ENCODE measurements around the gene PSMB8. TPM values are rescaled to one million over a fixed set of nuclear protein-coding genes. Genes with fewer than 3 reads are reported as not detected.

Gene PSMB8
- total and polyA plus RNA-seq, 5 donors from 2014 or later = 185 to 803 (median 469) TPM

DNA sequence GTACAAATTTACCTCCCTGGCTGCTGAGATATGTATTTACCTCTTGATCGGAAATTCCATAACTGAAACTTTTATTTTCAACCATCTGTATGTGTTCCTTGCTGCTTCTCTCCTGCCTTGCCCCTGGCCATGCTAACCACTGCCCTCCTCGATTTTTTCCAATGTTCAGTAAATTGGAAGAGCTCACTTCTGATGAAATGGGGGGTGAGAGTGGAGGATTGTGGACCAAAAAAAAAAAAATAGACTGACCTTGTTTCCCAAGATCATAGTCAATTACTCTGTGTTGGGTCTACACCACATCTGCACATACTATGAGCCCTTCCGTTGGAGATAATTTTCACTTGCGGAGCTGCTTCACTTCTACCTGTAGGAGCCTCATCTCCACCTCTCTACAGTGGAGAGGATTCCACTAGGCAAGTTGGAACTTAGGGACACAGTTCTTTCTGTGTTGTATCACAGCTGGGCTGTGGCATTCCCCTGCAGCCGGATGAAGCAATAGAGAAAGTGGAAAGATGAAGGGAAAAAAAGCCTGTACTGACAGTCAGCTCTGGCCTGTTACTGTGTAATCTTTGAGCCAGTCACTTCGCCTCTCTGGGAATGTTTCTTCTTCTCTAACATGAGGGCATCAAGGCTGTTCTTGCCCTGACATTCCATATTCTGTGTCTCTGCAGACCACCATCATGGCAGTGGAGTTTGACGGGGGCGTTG lies 11.8 kb upstream of the PSMB8 start:
- no peaks in the 10 kb centered on the region for H3K27me3 ChIP-seq (ENCODE audit: control insufficient read depth, insufficient read depth, low read length)
- H3K9me3 ChIP-seq (ENCODE audit: control insufficient read depth in 2 of 2, low read length in 2 of 2) = no peaks in the 10 kb centered on the region
- Mint-ChIP-seq H3K27me3 (peaks cover 5% of the 10 kb centered on the region), H3K27ac (peak overlapping the region; percentile 86 to 100 (median 100)), H3K4me3 (peak overlapping the region; percentile 95 to 100 (median 97)), H3K4me1 (peaks cover 12 to 78% (median 50%) of the 10 kb centered on the region in 4 donors), H3K9me3 (no peaks in the 10 kb centered on the region), H3K36me3 (peaks cover 49% of the 10 kb centered on the region)
- peaks cover 48% of the 10 kb centered on the region for H3K36me3 ChIP-seq (ENCODE audit: control insufficient read depth, insufficient read depth, low read length)
- ATAC-seq (ENCODE audit: low read depth in 2 of 2) (no peak), DNase-seq (no peak)
- peaks cover 64% of the 10 kb centered on the region for H3K4me1 ChIP-seq (ENCODE audit: control insufficient read depth, insufficient read depth, low read length, poor library complexity, severe bottlenecking)
- H3K27ac ChIP-seq (ENCODE audit: insufficient read depth, low read length, poor library complexity, severe bottlenecking) = peak overlapping the region; percentile 98
- H3K4me3 ChIP-seq (ENCODE audit: low read depth, low read length) = peak overlapping the region; percentile 99

DNA sequence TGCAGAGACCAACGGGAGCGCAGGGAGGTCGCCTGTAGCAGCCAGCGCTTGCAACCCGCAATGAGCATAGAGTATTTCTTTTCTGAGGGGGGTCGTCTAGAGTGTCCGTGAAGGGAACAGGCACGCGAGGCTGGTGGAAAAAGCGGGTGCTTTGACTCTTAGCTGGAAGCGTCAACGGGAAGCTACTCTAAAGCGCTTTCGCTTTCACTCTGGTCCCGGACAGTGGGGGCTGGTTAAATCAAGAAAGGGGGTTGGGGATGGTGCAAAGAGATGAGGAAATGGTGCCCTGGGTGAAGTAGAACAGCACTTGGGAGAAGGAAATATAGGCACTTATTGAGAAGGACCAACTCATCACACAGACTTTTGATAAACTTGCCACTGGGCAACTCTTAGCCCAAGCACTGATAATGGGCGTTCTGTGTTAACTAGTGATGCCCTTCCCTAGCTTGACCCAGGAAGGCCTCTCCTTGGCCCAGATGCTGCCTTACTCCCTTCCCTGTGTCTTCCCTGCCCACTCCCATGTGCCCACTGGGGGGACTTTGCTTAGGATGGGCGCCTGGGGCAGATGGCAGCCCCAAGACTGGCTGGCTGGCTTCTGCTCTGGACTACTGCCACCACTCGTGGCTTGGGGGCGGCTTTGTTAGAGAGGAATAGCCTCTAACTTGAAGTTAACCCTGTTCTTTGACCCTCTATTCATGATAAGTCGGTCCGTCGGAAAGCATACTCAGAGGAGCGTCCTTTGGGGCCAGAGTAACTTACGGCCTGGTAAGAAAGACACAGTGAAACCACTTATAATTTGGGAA lies 10.7 kb upstream of the PSMB8 start:
- Histone ChIP-seq H3K4me1 (ENCODE audit: control insufficient read depth, insufficient read depth, low read length, poor library complexity, severe bottlenecking) (peaks cover 75% of the 10 kb centered on the region), H3K36me3 (ENCODE audit: control insufficient read depth, insufficient read depth, low read length) (peaks cover 48% of the 10 kb centered on the region), H3K27ac (ENCODE audit: insufficient read depth, low read length, poor library complexity, severe bottlenecking) (peak overlapping the region; percentile 98), H3K27me3 (ENCODE audit: control insufficient read depth, insufficient read depth, low read length) (no peaks in the 10 kb centered on the region), H3K4me3 (ENCODE audit: low read depth, low read length) (peak overlapping the region; percentile 99), H3K9me3 (ENCODE audit: control insufficient read depth in 2 of 2, low read length in 2 of 2) (no peaks in the 10 kb centered on the region)
- H3K4me1 Mint-ChIP-seq = peaks cover 10 to 84% (median 52%) of the 10 kb centered on the region in 4 donors
- H3K27ac Mint-ChIP-seq = peak overlapping the region; percentile 98 to 100 (median 100)
- ATAC-seq (ENCODE audit: low read depth in 2 of 2) (peak; percentile 13 to 30), DNase-seq (peak in 2 of 3 donors; percentile 48 to 83)
- H3K9me3 Mint-ChIP-seq = no peaks in the 10 kb centered on the region
- H3K36me3 Mint-ChIP-seq = peaks cover 54% of the 10 kb centered on the region
- H3K27me3 Mint-ChIP-seq = peaks cover 5% of the 10 kb centered on the region
- H3K4me3 Mint-ChIP-seq = peak overlapping the region; percentile 95 to 100 (median 97)

DNA sequence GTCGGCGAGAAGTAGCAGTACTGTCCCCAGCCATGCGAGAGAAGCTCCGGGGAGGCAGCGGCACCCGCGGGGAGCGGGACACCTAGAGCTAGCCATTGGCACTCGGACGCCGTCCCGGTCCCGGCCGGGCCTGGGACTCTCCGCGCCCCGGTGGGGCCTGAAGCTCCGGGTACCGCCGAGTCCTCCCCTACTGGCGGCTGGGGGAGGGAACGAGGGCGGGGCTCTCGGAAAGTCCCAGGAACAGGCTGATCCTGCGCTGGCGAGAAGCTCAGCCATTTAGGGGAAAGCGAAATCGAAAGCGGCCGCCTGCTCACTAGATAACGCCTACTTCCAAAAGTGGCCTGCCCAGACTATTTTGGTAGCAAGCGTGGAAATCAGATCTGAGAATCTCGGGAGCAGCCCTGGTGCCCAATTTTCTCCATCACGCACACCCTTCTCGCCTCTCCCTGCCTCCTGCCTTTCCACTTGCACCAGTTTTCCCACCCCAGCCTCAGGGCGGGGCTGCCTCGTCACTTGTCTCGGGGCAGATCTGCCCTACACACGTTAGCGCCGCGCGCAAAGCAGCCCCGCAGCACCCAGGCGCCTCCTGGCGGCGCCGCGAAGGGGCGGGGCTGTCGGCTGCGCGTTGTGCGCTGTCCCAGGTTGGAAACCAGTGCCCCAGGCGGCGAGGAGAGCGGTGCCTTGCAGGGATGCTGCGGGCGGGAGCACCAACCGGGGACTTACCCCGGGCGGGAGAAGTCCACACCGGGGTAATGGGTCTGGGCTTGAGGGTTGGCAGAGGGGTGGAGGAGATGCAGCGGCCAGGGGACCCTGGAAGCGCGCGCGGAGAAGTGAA lies 9.9 kb upstream of the PSMB8 start, which contains the start of the genes PSMB9 and TAP1:
Gene PSMB9 (plus strand): TSS at position 652 of the 835 bp plus-strand sequence. CDS start 38 bp downstream, at position 690.
Gene TAP1 (minus strand): TSS at position 164 of the 835 bp plus-strand sequence. CDS start 68 bp downstream, at position 96.
- peak within 1 kb of the TSS; percentile 98 for H3K27ac ChIP-seq (ENCODE audit: insufficient read depth, low read length, poor library complexity, severe bottlenecking)
- peak; percentile 84 to 88 for ATAC-seq (ENCODE audit: low read depth in 2 of 2)
- peak within 1 kb of the TSS; percentile 99 for H3K4me3 ChIP-seq (ENCODE audit: low read depth, low read length)
- DNase-seq = peak; percentile 93 to 97 (median 94)
- Mint-ChIP-seq H3K36me3 (peaks cover 54% of the 10 kb centered on the region), H3K4me1 (peaks cover 7 to 82% (median 51%) of the 10 kb centered on the region in 4 donors), H3K27ac (peak within 1 kb of the TSS; percentile 98 to 100 (median 100)), H3K27me3 (peaks cover 5% of the 10 kb centered on the region), H3K9me3 (no peaks in the 10 kb centered on the region), H3K4me3 (peak within 1 kb of the TSS; percentile 95 to 100 (median 97))
- no peaks in the 10 kb centered on the region for H3K9me3 ChIP-seq (ENCODE audit: control insufficient read depth in 2 of 2, low read length in 2 of 2)
- no peaks in the 10 kb centered on the region for H3K27me3 ChIP-seq (ENCODE audit: control insufficient read depth, insufficient read depth, low read length)
- peaks cover 46% of the 10 kb centered on the region for H3K36me3 ChIP-seq (ENCODE audit: control insufficient read depth, insufficient read depth, low read length)
- H3K4me1 ChIP-seq (ENCODE audit: control insufficient read depth, insufficient read depth, low read length, poor library complexity, severe bottlenecking) = peaks cover 77% of the 10 kb centered on the region

DNA sequence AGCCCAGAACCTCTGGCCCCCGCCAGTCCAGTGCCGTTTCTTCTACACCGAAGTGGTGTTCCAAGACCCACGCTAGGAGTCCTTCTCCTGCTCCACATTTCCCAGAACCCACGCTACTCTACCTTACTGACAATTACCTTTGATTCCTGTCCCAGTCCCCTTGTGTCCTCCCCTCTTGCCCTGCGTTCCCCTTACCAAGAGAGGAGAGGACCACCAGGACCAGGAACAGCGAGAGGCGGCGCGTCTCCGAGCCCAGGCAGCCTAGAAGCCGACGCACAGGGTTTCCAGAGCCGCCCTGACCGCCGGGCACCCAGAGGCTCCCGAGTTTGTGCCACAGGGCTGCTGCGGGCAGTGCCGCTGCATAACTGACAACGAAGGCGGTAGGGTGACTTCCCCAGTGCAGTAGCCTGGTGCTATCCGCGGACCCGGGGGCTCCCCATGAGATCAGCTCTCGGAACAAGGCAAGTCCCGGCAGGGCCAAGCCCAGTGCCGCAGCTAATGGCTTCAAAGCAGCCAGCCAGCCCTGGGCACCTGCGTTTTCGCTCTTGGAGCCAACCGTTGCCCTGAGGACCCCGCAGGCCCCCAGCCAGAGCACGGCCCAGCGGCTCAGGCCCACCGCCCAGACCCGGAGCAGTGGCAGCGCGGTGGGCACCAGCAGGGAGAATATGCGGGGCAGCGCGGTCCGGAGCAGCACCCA lies 9.1 kb upstream of the PSMB8 start:
- Histone ChIP-seq H3K9me3 (ENCODE audit: control insufficient read depth in 2 of 2, low read length in 2 of 2) (no peaks in the 10 kb centered on the region), H3K27me3 (ENCODE audit: control insufficient read depth, insufficient read depth, low read length) (no peaks in the 10 kb centered on the region), H3K27ac (ENCODE audit: insufficient read depth, low read length, poor library complexity, severe bottlenecking) (peak overlapping the region; percentile 98), H3K4me3 (ENCODE audit: low read depth, low read length) (peak overlapping the region; percentile 99), H3K4me1 (ENCODE audit: control insufficient read depth, insufficient read depth, low read length, poor library complexity, severe bottlenecking) (peaks cover 80% of the 10 kb centered on the region), H3K36me3 (ENCODE audit: control insufficient read depth, insufficient read depth, low read length) (peaks cover 46% of the 10 kb centered on the region)
- Mint-ChIP-seq H3K4me1 (peaks cover 15 to 82% (median 52%) of the 10 kb centered on the region in 4 donors), H3K4me3 (peak overlapping the region; percentile 95 to 100 (median 97)), H3K36me3 (peaks cover 56% of the 10 kb centered on the region), H3K27ac (peak overlapping the region; percentile 98 to 100 (median 100)), H3K9me3 (no peaks in the 10 kb centered on the region), H3K27me3 (peaks cover 5% of the 10 kb centered on the region)
- peak; percentile 45 to 50 (median 49) for DNase-seq
- peak; percentile 13 to 21 for ATAC-seq (ENCODE audit: low read depth in 2 of 2)

DNA sequence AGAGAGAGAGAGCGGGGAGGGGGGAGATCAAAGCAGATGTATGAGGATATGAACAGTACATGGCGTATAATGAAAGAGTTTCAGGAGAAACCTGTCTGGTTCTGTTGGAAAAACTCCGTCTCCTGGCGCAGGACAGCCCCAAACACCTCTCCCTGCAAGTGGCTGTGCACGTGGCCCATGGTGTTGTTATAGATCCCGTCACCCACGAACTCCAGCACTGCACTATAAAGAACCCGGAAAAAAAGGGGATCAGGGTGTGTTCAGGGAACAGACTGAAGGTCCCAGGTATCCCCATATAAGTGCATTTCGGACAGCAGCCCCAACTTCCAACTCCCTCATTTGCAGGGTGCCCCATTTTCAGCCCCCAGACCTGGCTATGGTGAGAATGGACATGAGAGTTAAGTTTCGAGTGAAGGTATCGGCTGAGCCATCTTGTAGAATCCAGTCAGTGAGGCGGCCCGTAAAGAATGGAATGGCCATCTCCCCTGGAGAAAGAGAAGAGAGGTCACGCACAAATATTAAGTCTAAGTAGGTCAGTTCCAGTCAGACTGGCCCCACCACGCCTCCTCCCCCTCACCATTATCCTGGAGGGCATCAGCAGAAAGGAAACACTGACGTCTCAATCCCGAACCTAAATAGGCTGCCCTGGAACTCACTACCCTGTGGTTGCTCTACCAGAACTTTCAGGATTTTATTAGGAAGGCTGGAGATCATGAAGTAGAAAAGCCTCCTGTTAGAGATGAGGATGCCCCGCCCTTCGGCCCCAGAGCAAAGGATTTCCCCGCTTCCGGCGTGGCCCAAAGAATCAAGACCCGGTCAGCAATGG lies 8.4 kb upstream of the PSMB8 start:
- Mint-ChIP-seq H3K27me3 (peaks cover 5% of the 10 kb centered on the region), H3K36me3 (peaks cover 59% of the 10 kb centered on the region), H3K27ac (peak overlapping the region; percentile 98 to 100 (median 100)), H3K4me3 (peak overlapping the region; percentile 95 to 100 (median 97)), H3K4me1 (peaks cover 16 to 82% (median 57%) of the 10 kb centered on the region in 4 donors), H3K9me3 (no peaks in the 10 kb centered on the region)
- Histone ChIP-seq H3K4me3 (ENCODE audit: low read depth, low read length) (peak overlapping the region; percentile 99), H3K36me3 (ENCODE audit: control insufficient read depth, insufficient read depth, low read length) (peaks cover 46% of the 10 kb centered on the region), H3K9me3 (ENCODE audit: control insufficient read depth in 2 of 2, low read length in 2 of 2) (no peaks in the 10 kb centered on the region), H3K4me1 (ENCODE audit: control insufficient read depth, insufficient read depth, low read length, poor library complexity, severe bottlenecking) (peaks cover 80% of the 10 kb centered on the region), H3K27me3 (ENCODE audit: control insufficient read depth, insufficient read depth, low read length) (no peaks in the 10 kb centered on the region), H3K27ac (ENCODE audit: insufficient read depth, low read length, poor library complexity, severe bottlenecking) (peak overlapping the region; percentile 98)
- peak in 1 of 3 donors; percentile 51 for DNase-seq
- no peak for ATAC-seq (ENCODE audit: low read depth in 2 of 2)

DNA sequence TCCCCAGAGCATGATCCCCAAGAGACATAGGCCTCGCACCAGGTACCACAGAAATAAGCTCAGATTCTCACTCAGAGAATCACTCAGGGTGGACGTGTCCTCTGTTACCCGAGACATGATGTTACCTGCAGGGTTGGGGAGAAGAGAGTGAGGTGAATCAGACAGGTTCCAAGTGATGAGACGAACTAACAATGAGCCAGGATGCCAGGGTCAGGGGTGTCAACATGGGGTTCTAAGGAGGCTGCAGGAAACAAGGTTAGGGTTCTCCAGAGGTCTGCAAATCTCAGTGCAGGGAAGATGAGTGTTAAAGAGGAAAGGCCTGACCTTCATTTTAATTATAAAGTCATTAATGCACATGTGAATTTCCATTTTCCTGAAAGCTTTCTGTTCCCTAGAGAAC lies 7.2 kb upstream of the PSMB8 start:
- peaks cover 11 to 82% (median 58%) of the 10 kb centered on the region in 4 donors for H3K4me1 Mint-ChIP-seq
- peak overlapping the region; percentile 98 for H3K27ac ChIP-seq (ENCODE audit: insufficient read depth, low read length, poor library complexity, severe bottlenecking)
- peaks cover 64% of the 10 kb centered on the region for H3K36me3 Mint-ChIP-seq
- peaks cover 5% of the 10 kb centered on the region for H3K27me3 Mint-ChIP-seq
- H3K4me3 Mint-ChIP-seq = peak overlapping the region; percentile 95 to 100 (median 97)
- H3K36me3 ChIP-seq (ENCODE audit: control insufficient read depth, insufficient read depth, low read length) = peaks cover 53% of the 10 kb centered on the region
- no peaks in the 10 kb centered on the region for H3K9me3 Mint-ChIP-seq
- peaks cover 83% of the 10 kb centered on the region for H3K4me1 ChIP-seq (ENCODE audit: control insufficient read depth, insufficient read depth, low read length, poor library complexity, severe bottlenecking)
- peak overlapping the region; percentile 99 for H3K4me3 ChIP-seq (ENCODE audit: low read depth, low read length)
- ATAC-seq (ENCODE audit: low read depth in 2 of 2) = no peak
- H3K27ac Mint-ChIP-seq = peak overlapping the region; percentile 9 to 84 (median 74)
- H3K27me3 ChIP-seq (ENCODE audit: control insufficient read depth, insufficient read depth, low read length) = no peaks in the 10 kb centered on the region
- no peak for DNase-seq
- no peaks in the 10 kb centered on the region for H3K9me3 ChIP-seq (ENCODE audit: control insufficient read depth in 2 of 2, low read length in 2 of 2)

Data from CD4-positive, CD25-positive, alpha-beta regulatory T cell (primary cell).